ELR (cell line): Measurements from ENCODE around the gene CELF1.
"Not testable (repeated sequence)": the region's sequence is repeated elsewhere in the genome, so short reads cannot be mapped to it uniquely, and the experiment has no call there.

Experiments
- DNase-seq: peaks from one replicate; pipeline ENCODE4 v3.0.0-alpha.2; 2015; ENCODE audit warnings: low read depth

The CELF1 gene

DNA sequence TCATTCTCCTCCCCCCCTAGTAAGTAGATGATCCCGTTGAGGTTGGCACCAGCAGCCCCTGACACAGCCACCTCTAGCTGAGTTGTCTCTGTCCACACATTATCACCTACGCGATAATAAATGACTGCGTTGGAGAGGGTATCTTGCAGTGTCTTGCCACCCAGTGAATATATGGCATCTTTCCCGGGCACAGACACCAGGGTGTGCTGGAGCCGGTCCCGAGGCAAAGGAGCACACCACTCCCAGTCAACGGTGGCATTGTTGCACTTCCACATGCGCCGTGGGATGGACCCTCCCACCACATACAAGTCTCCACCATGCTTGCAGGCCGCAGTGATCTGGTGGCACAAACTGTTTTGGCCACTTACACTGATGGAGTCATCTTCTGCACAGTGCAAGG, 20.4 kb upstream of the CELF1 start:
- no peak for DNase-seq

DNA sequence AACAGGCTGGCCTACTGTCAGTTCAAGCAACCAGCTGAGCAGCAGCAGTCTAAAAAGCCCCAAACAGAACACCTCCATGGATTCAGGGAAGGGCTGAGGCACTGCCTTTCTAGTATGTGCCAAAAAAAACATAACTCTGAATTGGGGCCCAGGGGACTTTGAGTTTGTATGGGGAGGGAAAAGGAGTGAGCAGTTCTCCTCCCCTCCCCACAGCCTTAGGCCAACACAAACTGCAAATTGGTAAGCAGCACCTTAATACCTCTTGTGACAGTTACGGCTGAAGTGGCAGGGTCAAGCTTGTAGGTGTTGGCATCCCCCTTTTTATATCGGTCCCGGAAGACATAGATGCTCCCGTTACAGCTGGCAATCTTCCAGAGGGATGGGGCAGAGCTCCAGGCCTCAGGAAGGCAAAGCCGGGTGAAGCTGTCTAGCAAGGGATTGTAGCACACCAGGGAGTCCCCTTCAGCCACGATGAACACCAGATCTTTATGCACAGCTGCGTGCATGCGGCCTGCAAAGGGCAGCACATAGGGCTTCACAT, 19.9 kb upstream of the CELF1 start:
- no peak for DNase-seq

DNA sequence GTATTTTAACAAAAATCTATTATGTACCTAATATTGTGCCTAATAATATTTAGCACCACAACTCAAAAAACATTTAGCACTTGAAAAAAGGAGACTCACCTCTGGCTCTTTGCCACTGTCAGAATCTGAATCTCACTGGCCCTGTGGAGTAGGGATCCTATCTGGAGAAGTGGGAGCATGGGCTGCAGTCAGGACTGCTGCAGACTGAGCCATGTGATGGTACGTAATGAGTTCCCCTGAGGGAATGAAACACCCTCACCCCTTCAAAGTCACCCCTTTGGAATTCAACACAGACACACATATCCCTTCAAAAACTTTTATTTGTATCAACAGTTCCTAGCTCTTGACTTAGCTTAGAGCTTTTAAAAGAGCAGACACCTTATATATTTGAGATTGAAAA, 19.0 kb upstream of the CELF1 start:
- DNase-seq: peak; percentile 83

DNA sequence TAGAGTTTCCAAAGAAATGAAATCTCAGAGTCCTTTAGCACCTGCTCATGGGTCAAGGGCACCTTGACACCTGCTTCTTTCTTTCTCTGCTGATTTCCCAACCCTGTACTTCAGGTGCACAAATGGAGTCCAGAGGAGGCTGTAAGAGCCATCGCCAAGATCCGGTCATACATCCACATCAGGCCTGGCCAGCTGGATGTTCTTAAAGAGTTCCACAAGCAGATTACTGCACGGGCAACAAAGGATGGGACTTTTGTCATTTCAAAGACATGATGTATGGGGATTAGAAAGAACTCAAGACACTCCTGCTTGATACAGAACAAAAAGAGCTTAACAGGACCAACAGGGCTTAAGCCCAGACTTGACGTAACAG, 18.4 kb upstream of the CELF1 start:
- DNase-seq: no peak

DNA sequence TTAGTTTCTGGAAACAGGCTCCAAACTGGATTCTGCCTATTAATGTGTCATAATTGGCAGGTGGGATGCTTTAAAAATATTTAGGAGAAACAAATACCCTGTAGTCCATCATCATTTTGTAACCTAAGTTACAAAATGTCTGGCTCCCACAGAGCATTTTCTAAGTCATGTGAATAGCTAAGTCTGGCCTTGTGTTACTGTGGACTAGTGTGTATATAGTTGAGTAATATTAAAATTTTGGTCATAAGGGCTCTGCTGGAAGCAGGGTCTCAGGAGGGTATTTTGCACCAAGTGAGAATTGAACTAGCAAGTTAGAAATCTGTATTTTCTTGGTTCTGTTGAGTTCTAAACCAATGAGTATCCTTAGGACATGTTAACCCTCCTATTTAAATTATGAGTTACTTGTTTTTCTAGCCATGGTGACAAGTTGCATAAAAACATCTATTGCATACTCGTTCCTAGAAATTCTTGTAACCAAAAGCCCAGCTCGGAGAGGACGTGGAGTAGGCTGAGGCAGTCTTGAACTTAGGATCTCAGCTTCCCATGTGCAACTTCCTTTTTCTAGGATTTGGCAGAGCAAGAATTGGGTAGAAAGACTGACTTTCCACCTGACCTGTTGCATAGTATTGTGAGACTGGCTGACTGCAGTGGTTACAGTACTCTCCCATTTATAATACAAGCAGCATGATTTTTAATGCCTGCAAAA, 17.9 kb upstream of the CELF1 start:
- no peak for DNase-seq

DNA sequence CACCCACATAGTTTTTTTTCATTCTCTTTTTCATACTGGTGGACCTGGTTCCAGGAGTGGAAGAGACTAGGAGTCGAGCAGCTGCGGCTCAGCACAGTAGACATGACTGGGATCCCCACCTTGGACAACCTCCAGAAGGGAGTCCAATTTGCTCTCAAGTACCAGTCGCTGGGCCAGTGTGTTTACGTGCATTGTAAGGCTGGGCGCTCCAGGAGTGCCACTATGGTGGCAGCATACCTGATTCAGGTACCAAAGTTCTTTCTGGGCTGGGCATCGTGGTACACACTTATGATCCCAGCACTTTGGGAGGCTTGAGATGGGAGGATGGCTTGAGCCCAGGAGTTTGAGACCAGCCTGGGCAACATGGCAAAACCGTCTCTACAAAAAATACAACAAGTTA, 16.7 kb upstream of the CELF1 start:
- no peak for DNase-seq

DNA sequence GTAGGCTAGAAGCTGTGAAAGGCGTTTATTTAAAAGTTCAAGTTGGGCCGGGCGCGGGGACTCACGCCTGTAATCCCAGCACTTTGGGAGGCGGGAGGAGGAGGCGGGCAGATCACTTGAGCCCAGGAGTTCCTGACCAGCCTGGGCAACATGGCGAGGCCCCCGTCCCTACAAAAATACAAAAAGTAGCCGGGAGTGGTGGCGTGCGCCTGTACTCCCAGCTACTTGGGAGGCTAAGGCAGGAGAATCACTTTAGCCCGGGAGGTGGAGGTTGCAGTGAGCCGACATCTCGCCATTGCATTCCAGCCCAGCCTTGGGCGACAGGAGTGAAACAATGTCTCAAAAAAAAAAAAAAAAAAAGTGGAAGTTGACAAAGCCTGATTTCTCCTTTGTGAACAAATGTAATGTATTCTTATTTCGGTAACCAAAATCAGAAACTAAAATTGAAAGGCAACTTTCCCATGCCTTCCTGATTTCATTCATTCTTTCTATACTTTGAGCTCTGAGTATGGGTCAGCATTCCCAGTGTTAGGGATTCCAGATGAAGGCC, 13.3 kb upstream of the CELF1 start:
- DNase-seq: peak; percentile 46

DNA sequence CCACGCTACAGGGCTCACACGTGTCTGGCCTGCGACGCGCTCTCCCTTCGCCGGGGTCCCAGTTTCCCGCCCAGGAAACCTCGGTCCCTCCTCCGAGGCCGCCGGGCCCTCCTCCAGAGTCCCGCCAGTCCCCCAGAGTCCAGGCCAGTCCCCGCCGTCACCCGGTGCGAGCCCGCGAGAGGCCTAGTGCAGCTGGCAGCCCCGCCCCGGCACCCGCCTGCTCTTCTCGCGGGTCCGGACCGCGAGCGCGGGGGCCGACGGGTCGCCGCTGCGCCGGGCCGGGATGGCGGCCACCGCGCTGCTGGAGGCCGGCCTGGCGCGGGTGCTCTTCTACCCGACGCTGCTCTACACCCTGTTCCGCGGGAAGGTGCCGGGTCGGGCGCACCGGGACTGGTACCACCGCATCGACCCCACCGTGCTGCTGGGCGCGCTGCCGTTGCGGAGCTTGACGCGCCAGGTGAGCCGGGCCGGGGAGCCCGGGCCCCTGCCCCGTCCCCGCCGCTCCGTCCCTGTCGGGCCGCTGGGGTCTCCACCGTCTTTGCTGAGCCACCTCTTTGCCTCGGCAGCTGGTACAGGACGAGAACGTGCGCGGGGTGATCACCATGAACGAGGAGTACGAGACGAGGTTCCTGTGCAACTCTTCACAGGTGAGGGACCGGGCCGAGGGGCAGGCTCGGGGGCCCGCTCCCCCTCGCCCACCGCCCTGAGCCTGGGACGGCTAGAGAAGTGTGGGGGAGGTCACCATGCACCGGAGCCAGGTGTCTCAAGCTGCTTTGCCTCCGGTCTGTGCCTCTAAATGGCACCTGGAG, 12.6 kb upstream of the CELF1 start, which contains the start of gene PTPMT1:
PTPMT1 (plus strand) TSS at position 260 of the 809 bp plus-strand sequence; CDS start at position 284, 24 bp downstream.
- DNase-seq: peak; percentile 82

DNA sequence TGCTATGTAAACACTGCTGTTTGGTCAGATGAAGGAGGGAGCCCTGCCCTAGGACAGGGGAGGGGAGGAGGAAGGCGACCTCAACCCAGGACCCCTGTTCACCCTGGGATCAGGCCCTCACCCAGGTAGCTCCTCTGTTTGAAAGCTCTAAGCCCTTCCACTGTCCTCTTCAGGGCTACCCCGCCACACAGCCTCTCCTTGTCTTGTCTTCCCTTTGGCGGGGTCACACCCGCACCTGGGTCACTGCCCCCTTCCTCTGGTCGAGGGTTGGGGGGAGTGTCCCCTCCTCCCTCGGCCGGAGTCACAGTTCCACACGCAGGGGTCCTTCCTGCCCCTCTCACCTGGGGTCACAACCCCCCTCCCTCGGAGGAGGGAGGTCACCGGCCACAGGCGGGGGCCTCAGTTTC, 12.0 kb upstream of the CELF1 start:
- DNase-seq: no peak

DNA sequence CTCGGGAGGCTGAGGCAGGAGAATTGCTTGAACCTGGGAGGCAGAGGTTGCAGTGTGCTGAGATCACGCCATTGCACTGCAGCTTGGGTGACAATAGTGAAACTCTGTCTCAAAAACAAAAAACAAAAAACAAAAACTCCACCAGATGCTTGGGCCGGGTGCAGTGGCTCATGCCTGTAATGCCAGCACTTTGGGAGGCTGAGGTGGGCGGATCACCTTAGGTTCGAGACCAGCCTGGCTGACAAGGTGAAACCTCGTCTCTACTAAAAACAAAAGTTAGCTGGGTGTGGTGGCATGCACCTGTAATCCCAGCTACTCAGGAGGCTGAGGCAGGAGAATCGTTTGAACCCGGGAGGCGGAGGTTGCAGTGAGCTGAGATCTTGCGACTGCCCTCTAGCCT, 11.4 kb upstream of the CELF1 start:
- DNase-seq: not testable (repeated sequence)

DNA sequence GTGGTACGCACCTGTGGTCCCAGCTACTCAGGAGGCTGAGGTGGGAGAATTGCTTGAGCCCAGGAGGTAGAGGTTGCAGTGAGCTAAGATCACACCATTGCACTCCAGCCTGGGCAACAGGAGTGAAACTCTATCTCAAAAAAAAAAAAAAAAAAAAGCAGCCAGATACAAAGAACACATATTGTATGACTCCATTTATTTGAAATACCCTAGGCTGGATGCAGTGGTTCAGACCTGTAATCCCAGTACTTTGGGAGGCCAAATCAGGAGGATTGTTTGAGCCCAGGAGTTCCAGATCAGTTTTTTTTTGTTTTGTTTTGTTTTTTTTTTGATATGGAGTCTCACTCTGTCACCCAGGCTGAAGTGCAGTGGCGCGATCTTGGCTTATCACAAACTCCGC, 9.5 kb upstream of the CELF1 start:
- DNase-seq: not testable (repeated sequence)

DNA sequence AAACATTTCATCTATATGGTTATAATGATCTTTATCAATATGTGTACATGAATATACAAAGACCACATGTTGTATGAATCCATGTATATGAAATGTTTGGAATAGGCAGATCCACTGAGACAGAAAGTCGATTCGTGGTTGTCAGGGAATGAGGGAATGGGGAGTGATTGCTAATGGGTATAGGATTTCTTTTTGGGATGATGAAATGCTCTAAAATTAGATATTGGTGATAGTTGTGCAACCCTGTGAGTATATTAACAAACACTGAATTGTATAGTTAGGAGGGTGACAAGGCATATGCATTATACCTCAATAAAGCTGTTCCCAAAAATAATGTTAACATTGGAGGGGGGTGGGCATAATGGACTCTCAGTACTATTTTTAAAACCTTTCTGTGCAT, 7.5 kb upstream of the CELF1 start:
- no peak for DNase-seq

DNA sequence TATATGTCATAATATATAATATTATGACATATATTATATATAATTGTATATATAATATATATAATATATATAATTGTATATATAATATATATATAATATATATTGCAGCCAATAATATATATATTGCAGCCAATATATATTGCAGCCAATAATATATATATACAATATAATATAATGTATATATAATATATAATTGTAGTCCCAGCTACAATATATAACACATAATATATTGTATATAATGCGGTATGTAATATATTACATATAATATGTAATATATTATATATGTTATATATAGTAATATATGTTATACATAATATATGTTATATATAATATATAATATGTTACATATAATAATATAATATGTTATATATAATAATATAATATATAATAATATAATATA, 5.8 kb upstream of the CELF1 start:
- no peak for DNase-seq

DNA sequence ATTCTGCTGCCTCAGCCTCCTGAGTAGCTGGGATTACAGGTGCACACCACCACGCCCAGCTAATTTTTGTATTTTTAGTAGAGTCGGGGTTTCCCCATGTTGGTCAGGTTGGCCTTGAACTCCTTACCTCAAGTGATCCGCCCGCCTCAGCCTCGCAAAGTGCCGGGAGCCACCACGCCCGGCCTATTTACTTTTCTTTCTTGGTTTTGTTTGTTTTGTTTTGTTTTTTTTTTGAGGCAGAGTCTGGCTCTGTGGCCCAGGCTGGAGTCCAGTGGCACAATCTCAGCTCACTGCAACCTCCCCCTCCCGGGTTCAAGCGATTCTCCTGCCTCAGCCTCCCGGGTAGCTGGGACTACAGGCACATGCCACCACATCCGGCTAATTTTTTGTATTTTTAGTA, 4.1 kb upstream of the CELF1 start:
- not testable (repeated sequence) for DNase-seq

DNA sequence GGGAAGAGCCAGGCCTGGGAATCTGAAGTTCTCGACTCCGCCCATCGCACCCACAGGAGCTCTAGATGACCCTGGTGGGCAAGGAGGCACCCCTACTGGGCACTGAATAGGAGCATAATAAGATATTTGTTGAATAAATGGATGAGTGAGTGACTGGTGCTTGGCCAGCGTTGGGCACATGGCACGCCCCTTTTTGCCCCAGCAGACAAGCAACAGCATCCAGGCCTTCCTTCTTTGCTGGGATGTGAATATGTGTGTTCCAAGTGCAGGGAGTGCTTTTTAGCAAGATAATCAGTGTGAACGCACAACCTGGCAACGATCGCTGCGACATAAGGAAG, 443 bp upstream of the CELF1 start:
- DNase-seq: no peak

DNA sequence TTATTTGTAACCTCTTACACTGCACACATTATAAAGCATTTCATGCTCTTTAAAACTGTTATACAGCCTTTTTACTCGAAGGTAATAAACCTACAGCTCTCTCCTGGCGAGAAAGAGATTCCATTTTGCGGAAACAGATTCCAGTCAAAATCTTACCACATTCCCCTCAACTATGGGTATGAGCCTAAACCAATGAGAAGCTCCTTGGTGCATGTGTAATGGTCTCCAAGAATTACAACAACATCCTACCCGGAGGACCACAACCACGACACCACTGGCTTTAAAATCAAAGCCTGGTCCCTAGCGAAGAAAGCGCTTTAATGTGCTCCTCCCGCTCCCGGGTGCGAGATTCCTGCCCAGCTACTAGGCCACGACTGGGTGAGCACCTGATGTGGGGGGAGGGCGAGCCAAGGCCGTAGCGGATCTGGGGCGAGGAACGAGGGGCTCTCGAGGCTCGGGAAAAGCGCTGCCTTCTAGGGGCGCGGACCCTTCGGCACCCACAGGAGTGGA, 821 bp downstream of the CELF1 start:
- DNase-seq: peak; percentile 66

DNA sequence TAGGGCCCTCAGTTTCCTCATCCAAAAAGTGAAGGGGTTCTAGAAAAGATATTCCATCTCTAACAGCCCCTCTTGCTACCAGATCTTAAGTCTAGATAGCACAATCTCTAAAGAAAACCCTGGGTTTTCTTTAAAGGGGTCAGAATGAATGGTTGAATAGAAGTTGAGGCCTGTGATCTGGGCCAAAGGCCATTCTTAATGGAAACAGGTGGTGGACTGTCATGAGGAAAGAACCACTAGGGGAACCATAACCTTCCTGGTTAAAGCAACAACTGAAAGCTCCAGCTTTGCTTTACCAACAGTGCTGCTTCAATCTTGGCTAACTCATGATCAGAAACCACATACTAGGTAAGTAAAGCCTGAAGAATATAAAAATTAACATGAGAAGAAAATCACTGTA, 1.8 kb downstream of the CELF1 start:
- DNase-seq: peak; percentile 64

DNA sequence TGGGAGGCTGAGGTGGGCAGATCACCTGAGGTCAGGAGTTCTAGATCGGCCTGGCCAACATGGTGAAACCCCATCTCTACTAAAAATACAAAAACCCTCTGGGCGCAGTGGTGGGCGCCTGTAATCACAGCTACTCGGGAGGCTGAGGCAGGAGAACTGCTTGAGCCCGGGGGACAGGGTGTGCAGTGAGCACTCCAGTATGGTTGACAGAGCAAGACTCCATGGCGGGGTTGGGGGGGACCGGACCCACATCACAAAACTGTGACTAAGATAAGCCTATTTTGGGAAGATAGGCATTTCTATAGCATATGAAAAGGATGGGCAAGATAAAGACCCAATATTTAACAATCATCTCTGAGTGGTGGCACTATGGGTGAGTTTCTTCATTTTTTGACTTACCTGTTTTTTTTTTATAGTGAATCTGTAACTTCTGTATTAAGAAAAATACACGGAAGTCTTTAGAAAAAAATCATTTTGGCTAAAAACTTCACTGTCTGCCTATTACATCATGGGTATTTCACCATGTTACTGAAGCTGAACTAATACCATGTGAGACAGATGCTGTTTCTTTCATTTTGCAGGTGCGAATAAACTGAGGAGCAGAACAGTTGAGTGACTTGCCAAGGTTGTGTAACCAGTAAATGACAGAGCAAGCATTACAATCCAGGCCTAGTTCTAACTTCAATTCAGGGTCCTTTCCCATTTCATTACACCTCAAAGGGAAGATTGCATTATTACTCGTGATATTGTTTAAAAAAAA, 2.5 kb downstream of the CELF1 start:
- DNase-seq: no peak

DNA sequence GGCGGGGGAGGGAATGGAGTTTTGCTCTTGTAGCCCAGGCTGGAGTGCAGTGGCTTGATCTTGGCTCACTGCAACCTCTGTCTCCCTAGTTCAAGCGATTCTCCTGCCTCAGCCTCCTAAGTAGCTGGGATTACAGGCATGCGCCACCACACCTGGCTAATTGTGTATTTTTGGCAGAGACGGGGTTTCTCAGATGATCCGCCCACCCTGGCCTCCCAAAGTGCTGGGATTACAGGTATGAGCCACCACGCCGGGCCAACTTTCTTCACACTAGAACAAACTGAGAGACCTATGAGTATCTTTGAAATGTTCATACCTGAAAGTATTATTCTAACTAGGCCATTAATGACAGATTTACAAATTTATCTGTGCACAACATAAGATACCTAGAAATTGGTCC, 6.7 kb downstream of the CELF1 start:
- not testable (repeated sequence) for DNase-seq

DNA sequence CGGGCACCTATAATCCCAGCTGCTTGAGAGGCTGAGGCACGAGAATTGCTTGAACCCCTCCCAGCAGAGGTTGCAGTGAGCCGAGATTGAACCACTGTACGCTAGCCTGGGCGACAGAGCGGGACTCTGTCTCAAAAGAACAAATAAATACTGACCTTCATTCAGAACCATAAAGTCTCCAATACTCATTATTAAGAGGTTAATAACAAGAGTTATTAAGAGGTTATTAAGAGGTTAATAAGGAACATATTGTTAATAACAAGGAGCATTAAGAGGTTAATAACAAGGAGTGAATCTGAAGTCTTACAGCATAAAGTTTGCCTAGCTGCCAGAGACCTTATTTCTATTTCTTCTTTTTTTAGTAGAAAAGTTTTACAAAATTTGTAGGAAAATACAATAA, 7.6 kb downstream of the CELF1 start:
- DNase-seq: no peak

DNA sequence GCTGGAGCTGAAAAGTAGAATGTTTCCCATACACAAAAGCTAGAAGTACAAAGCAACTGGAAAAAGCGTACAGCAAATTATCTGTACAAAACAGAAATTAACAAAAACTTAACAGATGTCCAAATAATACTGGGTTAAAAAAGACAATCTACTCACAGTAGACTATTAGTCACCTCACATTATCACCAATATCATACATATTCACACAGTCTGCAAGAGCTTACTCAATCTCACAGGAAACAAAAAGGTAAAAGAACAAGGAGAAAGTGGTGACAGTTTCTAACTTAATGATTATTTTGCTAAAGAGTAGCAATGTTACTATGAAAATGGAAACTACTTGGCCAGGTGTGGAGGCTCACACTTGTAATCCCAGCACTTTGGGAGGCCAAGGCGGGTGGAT, 11.9 kb downstream of the CELF1 start:
- DNase-seq: peak; percentile 33

DNA sequence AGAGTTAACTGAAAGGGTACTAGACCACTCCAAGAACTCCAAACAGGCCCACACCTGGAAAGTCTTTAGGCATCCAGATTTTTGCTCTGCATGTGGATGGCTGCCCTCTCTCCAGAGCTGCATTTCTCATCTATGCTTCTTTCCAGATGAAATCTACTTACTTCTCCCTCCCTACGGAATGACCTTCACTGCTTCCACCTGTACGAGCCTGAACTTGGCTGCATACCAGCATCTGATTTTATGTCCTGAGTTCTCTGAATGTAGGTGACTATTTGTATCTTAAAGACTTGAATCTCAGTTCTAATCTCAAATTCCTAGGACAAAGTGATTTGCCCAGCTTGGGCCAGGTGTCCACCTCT, 13.3 kb downstream of the CELF1 start:
- no peak for DNase-seq
